CD4-positive, alpha-beta T cell treated with Interferon gamma for 1 hour (primary cell): ENCODE data around the gene IKZF2.
"Not testable (repeated sequence)": the region's sequence is repeated elsewhere in the genome, so short reads cannot be mapped to it uniquely, and the experiment has no call there.

Experiments
- DNase-seq: peaks from one replicate; pipeline ENCODE4 v3.0.0-alpha.2; 2020

Gene IKZF2

GRCh38 chr2:213032607-213033006, 118.8 kb downstream of the IKZF2 start:
- no peak for DNase-seq

GRCh38 chr2:213022987-213023386, 128.4 kb downstream of the IKZF2 start:
- DNase-seq, result no peak

GRCh38 chr2:213021971-213022899, 129.2 kb downstream of the IKZF2 start:
- no peak for DNase-seq

- DNase-seq, result not testable (repeated sequence)
These were observed 130.5 kb downstream of the IKZF2 start for GRCh38 chr2:213020913-213021312.

- DNase-seq, result no peak
These were observed 131.1 kb downstream of the IKZF2 start for GRCh38 chr2:213020268-213020667.

GRCh38 chr2:213019368-213019767, 132.0 kb downstream of the IKZF2 start:
- DNase-seq, result no peak

GRCh38 chr2:213018340-213018901, 133.0 kb downstream of the IKZF2 start:
- no peak for DNase-seq

GRCh38 chr2:213017404-213017803, 134.0 kb downstream of the IKZF2 start:
- no peak for DNase-seq

GRCh38 chr2:213016984-213017351, 134.4 kb downstream of the IKZF2 start:
- no peak for DNase-seq

- DNase-seq, result no peak
These were observed 135.0 kb downstream of the IKZF2 start for GRCh38 chr2:213016166-213016983.

GRCh38 chr2:213015387-213016165, 135.8 kb downstream of the IKZF2 start:
- DNase-seq, result no peak

- no peak for DNase-seq
These were observed 137.4 kb downstream of the IKZF2 start for GRCh38 chr2:213013979-213014378.

GRCh38 chr2:213011505-213011904, 139.9 kb downstream of the IKZF2 start:
- DNase-seq, result no peak

- no peak for DNase-seq
These were observed 141.2 kb downstream of the IKZF2 start for GRCh38 chr2:213010106-213010779.

- no peak for DNase-seq
These were observed 144.0 kb downstream of the IKZF2 start for GRCh38 chr2:213007290-213007838.

GRCh38 chr2:213004197-213004821, 147.1 kb downstream of the IKZF2 start:
- no peak for DNase-seq

GRCh38 chr2:213002383-213002782, 149.0 kb downstream of the IKZF2 start:
- no peak for DNase-seq

GRCh38 chr2:213001297-213001910, 150.0 kb downstream of the IKZF2 start:
- no peak for DNase-seq

GRCh38 chr2:212998626-212999359, 152.6 kb downstream of the IKZF2 start:
- no peak for DNase-seq

- no peak for DNase-seq
These were observed 153.8 kb downstream of the IKZF2 start for GRCh38 chr2:212997526-212998020.
